Measurements from ENCODE around the gene ZNF385D.

GRCh38 chr3:21531909-21532308 is 219.1 kb downstream of the ZNF385D start:
- TF ChIP-seq CTCF (conservative IDR thresholded peaks at IDR 0.05; ENCODE audit: low read depth in 2 of 2) = no peak
- no peak for TF ChIP-seq REST (IDR thresholded peaks at IDR 0.05; ENCODE audit: unreplicated experiment)
- TF ChIP-seq POLR2AphosphoS5 (IDR thresholded peaks at IDR 0.05; ENCODE audit: low read depth) = no peak
- TF ChIP-seq EZH2 (IDR thresholded peaks at IDR 0.05; ENCODE audit: low read depth, unreplicated experiment) = no peak
- no peak for TF ChIP-seq CREB1 (CRISPR knock-in tag; IDR thresholded peaks at IDR 0.05; ENCODE audit: low read depth)
- TF ChIP-seq EZH2phosphoT487 (IDR thresholded peaks at IDR 0.05; ENCODE audit: unreplicated experiment) = no peak

Data from GM23338 (cell line).